Heart left ventricle (tissue), 16 donors: ENCODE data around the gene ARG1. TPM values are rescaled to one million over a fixed set of nuclear protein-coding genes. Genes with fewer than 3 reads are reported as not detected.

Experiments used
- ATAC-seq, 4 donors: fragments of 200-7000 bp; cut with Tn5 transposase; one replicate each; pipeline ENCODE4 v1.9.1; 2020 to 2022; ENCODE audit warnings: moderate library complexity in 4 of 4, mild to moderate bottlenecking in 3 of 4, moderate number of reproducible peaks in 1 of 4
- DNase-seq, 5 donors: peaks; one replicate each; pipeline ENCODE4 v3.0.0-alpha.2; 2020
- H3K27ac ChIP-seq, 12 donors: fragments of 200-600 bp; sonication (generic) in 4 of 12; one replicate each; pipeline versions ENCODE4 v1.5.0 to v1.8.0; 2016 to 2022; ENCODE audit warnings: mild to moderate bottlenecking in 2 of 12
- H3K27me3 ChIP-seq, 9 donors: fragments of 200-600 bp; sonication (generic) in 2 of 9; one replicate each; pipeline versions ENCODE4 v1.5.1 to v1.8.0; 2016 to 2022; ENCODE audit warnings: mild to moderate bottlenecking in 3 of 9
- H3K36me3 ChIP-seq, 9 donors: fragments of 200-600 bp; sonication (generic) in 2 of 9; one replicate each; pipeline versions ENCODE4 v1.5.0 to v1.8.0; 2018 to 2022; ENCODE audit warnings: mild to moderate bottlenecking in 2 of 9
- H3K4me1 ChIP-seq, 12 donors: fragments of 200-600 bp; sonication (generic) in 4 of 12; one replicate each; pipeline versions ENCODE4 v1.5.0 to v1.8.0; 2016 to 2022; ENCODE audit warnings: mild to moderate bottlenecking in 3 of 12
- H3K4me3 ChIP-seq, 12 donors: fragments of 200-600 bp; sonication (generic) in 4 of 12; one replicate each; pipeline versions ENCODE4 v1.5.0 to v1.8.0; 2017 to 2022; ENCODE audit warnings: mild to moderate bottlenecking in 9 of 12, moderate library complexity in 4 of 12
- H3K9me3 ChIP-seq, 12 donors: fragments of 200-600 bp; sonication (generic) in 4 of 12; one replicate each; pipeline versions ENCODE4 v1.5.0 to v1.8.0; 2016 to 2022; ENCODE audit warnings: mild to moderate bottlenecking in 1 of 12
- POLR2A ChIP-seq, 2 donors: fragments of 450-650 bp; IDR thresholded peaks; one replicate each; pipeline ENCODE4 v1.6.1; 2017; ENCODE audit warnings: antibody characterized with exemption in 2 of 2, mild to moderate bottlenecking in 2 of 2, moderate library complexity in 2 of 2
- WGBS, 4 donors: extraction: QIAGEN DNeasy Blood & Tissue Kit in 2 of 4; methylation state at CpG; one replicate each; pipeline versions ENCODE4 v1.1.5 to v1.1.7; 2013 to 2018; 5-methylcytosine and 5-hydroxymethylcytosine counted together
- intact Hi-C, 10 donors: fragments of 100-400 bp; cut with DNase I; formaldehyde crosslinking; loops; one replicate each; pipeline versions ENCODE4 v1.11.1 to v1.14.2; 2022
- polyA plus RNA-seq, 2 donors: library from polyadenylated mRNA; stranded (reverse); fragments of 200-250 nt; gene quantifications; one replicate each; pipeline ENCODE4 v1.2.3, GENCODE V29; 2013
- total RNA-seq, 9 donors: library from RNA; depleted of rRNA in 2 of 9; stranded (reverse); fragments of >200 nt in 2 of 9; fragmentation: NEBNext Ultra II Directional in 3 of 9; extraction: Animal tissue kit (Norgen Biotek cat#: 25700) in 3 of 9; gene quantifications; one replicate each; pipeline versions ENCODE4 v1.1.0 to v1.2.4, GENCODE V29; 2016 to 2023
- TF ChIP-seq, protein P1 (sequence below), 12 donors: fragments of 200-600 bp; sonication (generic) in 4 of 12; IDR thresholded peaks; one replicate each; pipeline versions ENCODE4 v1.5.0 to v1.8.0; 2018 to 2022; ENCODE audit warnings: antibody characterized with exemption in 12 of 12, mild to moderate bottlenecking in 5 of 12
- donor health status: ischemic (EF 13 %, LVEDD 7.1; RV severe dilation, severe dysfunction).
- donor health status: healthy with polysubstance abuse.
- donor health status: DM: no; HTN: yes; CAD: no.
- donor health status: DM: no; HTN: no; CAD: no.
- donor health status: ischemic (EF 25% LVEDD 6.9; RV normal size, moderate dysfunction).
- donor health status: ischemic (EF 25% LVEDD 5.7; RV mildly dilated, moderate dysfunction).
- donor health status: healthy.
- donor health status: DM: yes; HTN: yes; CAD: no.
- donor health status: ischemic (EF 35%, LVEDD 5.7; RV mildly dilated, moderate dysfunction).
- donor health status: nonischemic (EF 11% LVEDD 7.7; RV severe dilation, severe dysfunction).
- donor health status: DM: yes; HTN: yes; CAD: no.
- donor health status: PGD.
- donor health status: ischemic (EF 29% LVEDD 5.4; RV normal size, mild dysfunction).
- donor health status: nonischemic (EF 23%, LVEDD 6.1; RV moderate dilation, normal function).

The ARG1 gene
- total and polyA plus RNA-seq, 11 donors, result 0.37 to 0.94 (median 0.51) TPM; not detected in 6

DNA sequence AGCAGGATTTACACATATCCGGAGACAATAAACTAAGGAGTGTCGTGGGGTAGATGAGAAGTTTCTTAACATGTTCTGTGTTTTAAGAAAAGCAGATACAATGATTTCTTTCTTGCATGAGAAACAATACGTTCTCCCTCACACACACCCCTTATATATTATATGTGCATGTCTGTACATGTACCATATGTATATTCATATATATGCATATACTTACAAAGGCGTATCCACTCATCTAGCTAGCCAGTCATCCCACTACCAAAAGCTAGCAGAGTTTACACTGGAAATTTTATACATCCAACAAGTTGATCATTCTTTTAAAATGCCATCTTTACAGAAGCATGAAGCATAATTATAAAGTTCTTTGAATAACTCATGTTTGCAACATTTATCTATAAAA is 14.9 kb downstream of the ARG1 start:
- H3K4me3 ChIP-seq, result no peak overlapping the region
- H3K4me1 ChIP-seq, result no peaks in the 10 kb centered on the region
- no peaks in the 10 kb centered on the region for H3K27me3 ChIP-seq
- DNase-seq, result no peak
- H3K9me3 ChIP-seq, result no peaks in the 10 kb centered on the region
- TF ChIP-seq, protein P1, sequence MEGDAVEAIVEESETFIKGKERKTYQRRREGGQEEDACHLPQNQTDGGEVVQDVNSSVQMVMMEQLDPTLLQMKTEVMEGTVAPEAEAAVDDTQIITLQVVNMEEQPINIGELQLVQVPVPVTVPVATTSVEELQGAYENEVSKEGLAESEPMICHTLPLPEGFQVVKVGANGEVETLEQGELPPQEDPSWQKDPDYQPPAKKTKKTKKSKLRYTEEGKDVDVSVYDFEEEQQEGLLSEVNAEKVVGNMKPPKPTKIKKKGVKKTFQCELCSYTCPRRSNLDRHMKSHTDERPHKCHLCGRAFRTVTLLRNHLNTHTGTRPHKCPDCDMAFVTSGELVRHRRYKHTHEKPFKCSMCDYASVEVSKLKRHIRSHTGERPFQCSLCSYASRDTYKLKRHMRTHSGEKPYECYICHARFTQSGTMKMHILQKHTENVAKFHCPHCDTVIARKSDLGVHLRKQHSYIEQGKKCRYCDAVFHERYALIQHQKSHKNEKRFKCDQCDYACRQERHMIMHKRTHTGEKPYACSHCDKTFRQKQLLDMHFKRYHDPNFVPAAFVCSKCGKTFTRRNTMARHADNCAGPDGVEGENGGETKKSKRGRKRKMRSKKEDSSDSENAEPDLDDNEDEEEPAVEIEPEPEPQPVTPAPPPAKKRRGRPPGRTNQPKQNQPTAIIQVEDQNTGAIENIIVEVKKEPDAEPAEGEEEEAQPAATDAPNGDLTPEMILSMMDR (IDR thresholded peaks at IDR 0.05), result no peak
- no peak for TF ChIP-seq POLR2A (IDR thresholded peaks at IDR 0.05)
- intact Hi-C loops, result no loop called here
- 94 to 98% (median 97%) methylated on average over 4 of the region's 4 CpGs for WGBS, 4 donors
- H3K36me3 ChIP-seq, result peaks cover 0 to 99% (median 93%) of the 10 kb centered on the region in 9 donors
- no peak overlapping the region for H3K27ac ChIP-seq
- no peak for ATAC-seq

DNA sequence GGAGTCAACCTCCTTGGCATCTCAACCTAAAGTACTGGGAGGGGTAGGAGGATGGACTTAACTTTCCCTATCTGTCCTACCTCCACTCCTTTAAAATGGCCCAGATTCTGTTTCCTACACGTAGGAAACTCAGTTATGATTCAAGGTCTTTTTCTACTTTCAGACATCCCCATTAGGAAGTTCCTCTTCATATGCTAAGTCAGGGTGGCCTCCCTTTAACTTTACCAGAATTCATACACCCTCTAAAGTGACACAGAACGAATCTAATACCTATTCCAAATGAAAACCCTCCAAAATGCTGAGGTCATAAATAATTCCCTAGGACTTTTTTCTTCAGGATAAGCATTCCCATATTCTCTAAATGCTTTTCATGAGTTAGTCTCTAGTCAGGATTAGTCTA is 15.6 kb downstream of the ARG1 start:
- no peak for TF ChIP-seq POLR2A (IDR thresholded peaks at IDR 0.05)
- TF ChIP-seq, protein P1 (IDR thresholded peaks at IDR 0.05), result no peak
- DNase-seq, result no peak
- no peaks in the 10 kb centered on the region for H3K4me1 ChIP-seq
- intact Hi-C loops, result no loop called here
- ATAC-seq, result no peak
- 80 to 86% (median 84%) methylated on average over 2 of the region's 2 CpGs for WGBS, 4 donors
- no peaks in the 10 kb centered on the region for H3K9me3 ChIP-seq
- no peaks in the 10 kb centered on the region for H3K27me3 ChIP-seq
- peaks cover 0 to 99% (median 93%) of the 10 kb centered on the region in 9 donors for H3K36me3 ChIP-seq
- H3K27ac ChIP-seq, result no peak overlapping the region
- H3K4me3 ChIP-seq, result no peak overlapping the region

DNA sequence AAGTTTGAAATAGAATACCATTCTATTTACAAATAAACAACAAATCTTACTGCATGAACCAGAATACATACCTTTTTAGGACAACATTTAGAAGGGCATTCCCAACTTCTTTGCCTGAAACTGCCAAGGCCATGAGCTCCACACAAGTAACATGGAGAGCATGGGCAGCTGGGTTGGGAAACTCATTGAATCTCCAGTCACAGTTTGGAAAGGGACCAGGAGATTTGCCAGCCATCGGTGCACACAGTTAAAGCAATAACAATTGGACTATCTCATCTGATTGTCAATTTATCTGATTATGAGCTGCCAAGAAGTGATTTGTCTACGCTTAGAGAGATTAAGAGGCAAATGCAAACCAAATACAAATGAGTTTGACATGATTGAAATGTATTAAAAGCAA is 19.9 kb downstream of the ARG1 start:
- WGBS, 4 donors, result 85 to 97% (median 94%) methylated on average over 2 of the region's 2 CpGs
- Histone ChIP-seq H3K27me3 (no peaks in the 10 kb centered on the region), H3K9me3 (no peaks in the 10 kb centered on the region), H3K4me3 (no peak overlapping the region), H3K36me3 (peaks cover 0 to 100% (median 100%) of the 10 kb centered on the region in 9 donors), H3K27ac (no peak overlapping the region), H3K4me1 (no peaks in the 10 kb centered on the region)
- DNase-seq, result no peak
- TF ChIP-seq POLR2A (IDR thresholded peaks at IDR 0.05), result no peak
- TF ChIP-seq, protein P1 (IDR thresholded peaks at IDR 0.05), result no peak
- intact Hi-C loops, result no loop called here
- no peak for ATAC-seq

DNA sequence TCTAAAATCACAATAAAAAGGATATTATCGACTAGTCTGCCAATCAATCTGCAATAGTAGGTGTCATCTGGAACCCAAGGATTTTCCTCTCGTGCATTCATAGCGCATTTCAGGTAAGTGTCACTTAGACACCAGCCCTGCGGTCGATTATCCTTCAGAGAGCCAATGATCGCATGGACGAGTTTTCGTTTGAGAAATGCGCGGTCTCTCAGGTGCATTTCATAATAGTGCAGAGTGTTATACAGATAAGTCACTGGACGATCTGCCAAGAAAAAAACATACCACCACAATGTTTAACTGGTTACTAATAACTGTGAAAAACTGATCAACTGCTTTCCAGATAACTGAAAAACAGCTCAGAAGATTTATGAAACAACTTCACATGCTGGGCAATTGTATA is 21.0 kb downstream of the ARG1 start:
- H3K27me3 ChIP-seq, result no peaks in the 10 kb centered on the region
- no peak for ATAC-seq
- WGBS, 4 donors, result 92 to 96% (median 95%) methylated on average over 11 of the region's 11 CpGs
- H3K27ac ChIP-seq, result no peak overlapping the region
- TF ChIP-seq POLR2A (IDR thresholded peaks at IDR 0.05), result no peak
- TF ChIP-seq, protein P1 (IDR thresholded peaks at IDR 0.05), result no peak
- DNase-seq, result no peak
- H3K9me3 ChIP-seq, result no peaks in the 10 kb centered on the region
- H3K4me1 ChIP-seq, result no peaks in the 10 kb centered on the region
- peaks cover 0 to 100% (median 100%) of the 10 kb centered on the region in 9 donors for H3K36me3 ChIP-seq
- intact Hi-C loops, result no loop called here
- H3K4me3 ChIP-seq, result no peak overlapping the region
